Measurements from ENCODE around the gene ASTN2. TPM values are rescaled to one million over a fixed set of nuclear protein-coding genes. Genes with fewer than 3 reads are reported as not detected.

The ASTN2 gene
- total and polyA plus RNA-seq, 10 of the 15 experiments (the other 5 are each of a cell fraction or from before 2014, with no cell fraction given): 1.4 to 15.7 (median 7.0) TPM

GRCh38 chr9:116403171-116403570 lies 1011.7 kb downstream of the ASTN2 start (continued):
- TF ChIP-seq SKIL (IDR thresholded peaks at IDR 0.05; ENCODE audit: low read depth, poor library complexity, severe bottlenecking) (no peak), NFIC (IDR thresholded peaks at IDR 0.05; ENCODE audit: low read depth, low read length) (no peak), MXI1 (IDR thresholded peaks at IDR 0.05; ENCODE audit: low read depth, low read length) (no peak), SREBF2 (IDR thresholded peaks at IDR 0.05; ENCODE audit: low read length) (no peak), ATF2 (IDR thresholded peaks at IDR 0.05; ENCODE audit: low read length) (no peak), HDGF (IDR thresholded peaks at IDR 0.05) (no peak), ZSCAN29 (IDR thresholded peaks at IDR 0.05) (no peak)

- no peak for FAIRE-seq
- ChIA-PET SMC1A (ENCODE audit: uncharacterized antibody, unreplicated experiment) (interaction anchor here (0.9 kb wide), 1 partner anchor 13 kb away, joined by 3 read pairs; no protein-coding TSS in a partner anchor), RAD21 (ENCODE audit: unreplicated experiment) (no interaction called here), POLR2A (no interaction called here), CTCF (no interaction called here)
- 65% methylated on average over 3 of the region's 3 CpGs for WGBS (ENCODE audit: insufficient coverage, insufficient replicate concordance, low lambda C conversion rate, missing lambda C conversion rate)
- no peak for ATAC-seq
- Histone ChIP-seq H3K27ac (ENCODE audit: control insufficient read depth, insufficient read depth) (no peak overlapping the region), H3K9me3 (replicated peaks; ENCODE audit: control insufficient read depth, insufficient read depth, low read length) (no peaks in the 10 kb centered on the region), H3K4me3 (no peak overlapping the region), H4K20me1 (ENCODE audit: control insufficient read depth, insufficient read depth) (no peaks in the 10 kb centered on the region), H3K4me2 (ENCODE audit: control insufficient read depth, insufficient read depth) (no peak overlapping the region), H3K4me1 (ENCODE audit: control insufficient read depth, insufficient read depth, low read length) (peaks cover 5% of the 10 kb centered on the region), H3K27me3 (replicated peaks in 1 of 2; ENCODE audit: control insufficient read depth in 2 of 2, insufficient read depth in 2 of 2, low read length in 1 of 2) (no peaks in the 10 kb centered on the region), H3K79me2 (ENCODE audit: control insufficient read depth, insufficient read depth, low read length) (no peaks in the 10 kb centered on the region), H3K36me3 (ENCODE audit: control insufficient read depth in 2 of 2, insufficient read depth in 2 of 2, low read length in 1 of 2) (no peaks in the 10 kb centered on the region), H2AFZ (ENCODE audit: control insufficient read depth, low read depth, low read length) (no peak overlapping the region), H3K9ac (ENCODE audit: control insufficient read depth, insufficient read depth, low read length) (no peak overlapping the region)
- DNase-seq (ENCODE audit: low read depth, low spot score): no peak
- in situ Hi-C loops (cut with MboI): no loop called here
- TF ChIP-seq BACH1 (IDR thresholded peaks at IDR 0.05; ENCODE audit: borderline replicate concordance) (no peak), ZNF622 (IDR thresholded peaks at IDR 0.05) (no peak), SREBF2 (IDR thresholded peaks at IDR 0.05; ENCODE audit: low read length) (no peak), BCL3 (IDR thresholded peaks at IDR 0.05; ENCODE audit: borderline replicate concordance, insufficient read depth, low read depth, low read length, poor library complexity, severe bottlenecking) (no peak), MYC (IDR thresholded peaks at IDR 0.05; ENCODE audit: insufficient read depth, insufficient read length, insufficient replicate concordance, low read length, severe bottlenecking) (no peak), NKRF (conservative IDR thresholded peaks at IDR 0.05) (no peak), SMARCA5 (IDR thresholded peaks at IDR 0.05) (no peak), NR2C1 (IDR thresholded peaks at IDR 0.05) (no peak), MTA3 (IDR thresholded peaks at IDR 0.05; ENCODE audit: borderline replicate concordance, low read length) (no peak)
- BruUV-seq (replicated peaks): no TSS peak
- intact Hi-C loops (cut with micrococcal nuclease; ENCODE audit: unreplicated experiment): no loop called here
Observed at GRCh38 chr9:116395699-116396037, 1019.2 kb downstream of the ASTN2 start.
